Skeletal muscle satellite cell (primary cell): ENCODE data around the gene ARHGEF26. TPM values are rescaled to one million over a fixed set of nuclear protein-coding genes. Genes with fewer than 3 reads are reported as not detected.
"Not testable (repeated sequence)": the region's sequence is repeated elsewhere in the genome, so short reads cannot be mapped to it uniquely, and the experiment has no call there.

ENCODE experiments used
- H3K27me3 ChIP-seq: 2 replicates; pipeline ENCODE4 v1.7.0; 2013; ENCODE audit warnings: low read length; ENCODE audit not compliant: control insufficient read depth, insufficient read depth
- H3K36me3 ChIP-seq: 2 replicates; pipeline ENCODE4 v1.7.0; 2013; ENCODE audit warnings: mild to moderate bottlenecking, control low read depth, low read length; ENCODE audit not compliant: insufficient read depth
- H3K4me1 ChIP-seq: 2 replicates; pipeline ENCODE4 v1.7.0; 2013; ENCODE audit warnings: low read length; ENCODE audit not compliant: control insufficient read depth, insufficient read depth
- H3K4me2 ChIP-seq: 2 replicates; pipeline ENCODE4 v1.7.0; 2013; ENCODE audit warnings: mild to moderate bottlenecking, low read length
- H3K4me3 ChIP-seq: 2 replicates; pipeline ENCODE4 v1.7.0; 2013; ENCODE audit warnings: low read length
- H3K9ac ChIP-seq: 2 replicates; pipeline ENCODE4 v1.7.0; 2013; ENCODE audit warnings: mild to moderate bottlenecking, low read depth, low read length, moderate library complexity
- H3K9me3 ChIP-seq: replicated peaks from 2 replicates; pipeline ENCODE4 v1.7.0; 2013; ENCODE audit warnings: mild to moderate bottlenecking, control low read depth, low read length
- total RNA-seq: library from RNA; depleted of rRNA; stranded (reverse); fragments of >200 nt; gene quantifications from 2 replicates; pipeline ENCODE4 v1.2.3, GENCODE V29; 2012; rRNA removed

ARHGEF26 gene, protein sequence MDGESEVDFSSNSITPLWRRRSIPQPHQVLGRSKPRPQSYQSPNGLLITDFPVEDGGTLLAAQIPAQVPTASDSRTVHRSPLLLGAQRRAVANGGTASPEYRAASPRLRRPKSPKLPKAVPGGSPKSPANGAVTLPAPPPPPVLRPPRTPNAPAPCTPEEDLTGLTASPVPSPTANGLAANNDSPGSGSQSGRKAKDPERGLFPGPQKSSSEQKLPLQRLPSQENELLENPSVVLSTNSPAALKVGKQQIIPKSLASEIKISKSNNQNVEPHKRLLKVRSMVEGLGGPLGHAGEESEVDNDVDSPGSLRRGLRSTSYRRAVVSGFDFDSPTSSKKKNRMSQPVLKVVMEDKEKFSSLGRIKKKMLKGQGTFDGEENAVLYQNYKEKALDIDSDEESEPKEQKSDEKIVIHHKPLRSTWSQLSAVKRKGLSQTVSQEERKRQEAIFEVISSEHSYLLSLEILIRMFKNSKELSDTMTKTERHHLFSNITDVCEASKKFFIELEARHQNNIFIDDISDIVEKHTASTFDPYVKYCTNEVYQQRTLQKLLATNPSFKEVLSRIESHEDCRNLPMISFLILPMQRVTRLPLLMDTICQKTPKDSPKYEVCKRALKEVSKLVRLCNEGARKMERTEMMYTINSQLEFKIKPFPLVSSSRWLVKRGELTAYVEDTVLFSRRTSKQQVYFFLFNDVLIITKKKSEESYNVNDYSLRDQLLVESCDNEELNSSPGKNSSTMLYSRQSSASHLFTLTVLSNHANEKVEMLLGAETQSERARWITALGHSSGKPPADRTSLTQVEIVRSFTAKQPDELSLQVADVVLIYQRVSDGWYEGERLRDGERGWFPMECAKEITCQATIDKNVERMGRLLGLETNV
- total RNA-seq = 3.1 and 3.3 TPM in 2 replicates

DNA sequence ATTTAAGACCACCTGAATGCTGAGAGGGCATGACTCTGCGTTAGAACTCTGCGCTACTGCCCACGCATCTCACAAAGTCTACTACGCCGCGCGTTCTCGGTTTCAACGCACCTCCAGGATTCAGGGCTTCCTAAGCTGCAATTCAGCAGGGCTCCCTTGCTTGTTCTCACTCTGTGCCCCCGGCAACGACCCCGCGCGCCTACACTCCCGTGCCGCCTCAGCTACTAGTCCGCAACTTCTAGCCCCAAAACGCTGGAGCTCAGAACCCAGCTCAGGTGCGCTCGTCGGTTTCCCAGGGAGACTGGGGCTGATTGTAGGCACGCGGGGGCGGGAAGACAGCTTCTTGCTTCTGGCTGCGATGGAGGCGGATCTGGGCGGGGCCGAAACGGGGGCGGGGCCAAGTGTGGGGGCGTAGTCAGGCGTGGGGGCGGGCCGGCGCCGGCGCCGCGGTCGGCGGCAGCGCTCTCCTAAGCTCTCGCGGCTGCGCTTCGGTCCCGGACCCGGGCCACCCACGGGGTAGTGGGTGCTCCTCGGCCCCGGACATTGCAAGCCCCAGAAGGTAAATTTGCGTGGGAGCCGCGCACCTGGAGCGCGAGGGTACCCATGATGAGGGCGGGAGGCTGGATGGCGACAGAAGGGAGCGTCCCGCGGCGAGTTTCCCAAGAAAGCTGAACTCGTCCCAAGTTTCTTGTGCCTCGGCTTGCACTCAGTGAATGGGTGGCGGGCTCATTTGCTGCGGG is at the start of gene ARHGEF26:
Gene ARHGEF26 (plus strand): TSS at position 430 of the 740 bp plus-strand sequence. CDS start 603 bp downstream, outside the sequence.
- Histone ChIP-seq H3K4me3 (peak within 1 kb of the TSS; percentile 94), H3K4me1 (peaks cover 25% of the 10 kb centered on the region), H3K27me3 (no peaks in the 10 kb centered on the region)

DNA sequence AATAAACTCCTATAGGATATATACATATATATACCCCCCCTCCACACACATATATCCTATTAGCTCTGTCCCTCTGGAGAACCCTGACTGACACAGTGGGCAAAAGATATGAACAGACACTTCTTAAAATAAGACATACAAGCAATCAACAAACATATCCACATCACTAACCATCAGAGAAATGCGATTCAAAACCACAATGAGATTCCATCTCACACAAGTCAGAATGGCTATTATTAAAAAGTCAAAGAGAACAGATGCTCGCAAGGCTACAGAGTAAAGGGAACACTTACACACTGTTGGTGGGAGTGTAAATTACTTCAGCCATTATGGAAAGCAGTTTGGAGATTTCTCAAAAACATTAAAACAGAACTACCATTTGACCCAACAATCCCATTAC is 46.2 kb upstream of the ARHGEF26 start:
- no peak overlapping the region for H3K4me3 ChIP-seq
- H3K4me1 ChIP-seq = no peaks in the 10 kb centered on the region
- no peak overlapping the region for H3K9ac ChIP-seq
- H3K27me3 ChIP-seq = no peaks in the 10 kb centered on the region
- no peak overlapping the region for H3K4me2 ChIP-seq
- H3K9me3 ChIP-seq = no peaks in the 10 kb centered on the region
- H3K36me3 ChIP-seq = no peaks in the 10 kb centered on the region

More for the DNA sequence above, at the start of gene ARHGEF26:
- no peaks in the 10 kb centered on the region for H3K9me3 ChIP-seq
- H3K36me3 ChIP-seq = no peaks in the 10 kb centered on the region
- peak within 1 kb of the TSS; percentile 89 for H3K4me2 ChIP-seq
- H3K9ac ChIP-seq = peak within 1 kb of the TSS; percentile 83

DNA sequence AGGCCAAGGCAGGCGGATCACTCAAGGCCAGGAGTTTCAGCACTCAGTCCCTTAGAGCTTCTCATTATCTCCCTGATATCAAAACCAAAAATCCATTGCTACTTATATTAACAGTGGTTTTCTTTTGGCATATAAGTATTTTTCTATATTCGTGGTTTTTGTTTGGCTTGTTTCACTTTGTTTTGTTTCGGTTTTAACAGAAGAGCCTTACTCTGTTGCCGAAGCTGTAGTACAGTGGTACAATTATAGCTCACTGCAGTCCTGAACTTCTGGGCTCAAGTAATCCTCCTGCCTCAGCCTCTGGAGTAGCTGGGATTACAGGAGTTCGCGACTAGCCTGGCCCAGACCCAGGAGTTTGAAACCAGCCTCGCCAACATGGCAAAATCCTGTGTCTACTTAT is 42.5 kb upstream of the ARHGEF26 start:
- Histone ChIP-seq H3K4me3 (no peak overlapping the region), H3K9ac (no peak overlapping the region), H3K9me3 (no peaks in the 10 kb centered on the region), H3K4me2 (no peak overlapping the region), H3K4me1 (no peaks in the 10 kb centered on the region), H3K36me3 (no peaks in the 10 kb centered on the region), H3K27me3 (no peaks in the 10 kb centered on the region)

DNA sequence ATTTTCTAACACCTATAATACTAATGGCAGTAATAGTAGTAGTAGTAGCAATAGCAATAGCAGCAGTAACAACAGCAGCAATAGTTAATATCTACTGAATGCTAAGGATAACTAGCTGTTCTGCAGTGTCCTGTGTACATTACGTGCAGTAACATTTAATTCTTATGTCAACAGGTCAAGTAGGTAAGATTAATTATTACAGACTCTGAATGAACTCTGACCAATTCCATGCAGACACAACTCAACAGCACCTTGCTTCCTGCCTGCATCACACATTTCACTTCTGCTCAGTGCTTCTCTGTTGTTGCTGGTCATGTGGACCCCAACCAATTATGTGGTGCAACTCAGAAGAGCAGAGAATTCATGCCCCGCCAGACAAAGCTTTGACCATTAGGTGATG is 39.9 kb upstream of the ARHGEF26 start:
- H3K9me3 ChIP-seq = no peaks in the 10 kb centered on the region
- no peak overlapping the region for H3K4me3 ChIP-seq
- no peaks in the 10 kb centered on the region for H3K36me3 ChIP-seq
- H3K9ac ChIP-seq = no peak overlapping the region
- no peaks in the 10 kb centered on the region for H3K4me1 ChIP-seq
- H3K4me2 ChIP-seq = no peak overlapping the region
- no peaks in the 10 kb centered on the region for H3K27me3 ChIP-seq

DNA sequence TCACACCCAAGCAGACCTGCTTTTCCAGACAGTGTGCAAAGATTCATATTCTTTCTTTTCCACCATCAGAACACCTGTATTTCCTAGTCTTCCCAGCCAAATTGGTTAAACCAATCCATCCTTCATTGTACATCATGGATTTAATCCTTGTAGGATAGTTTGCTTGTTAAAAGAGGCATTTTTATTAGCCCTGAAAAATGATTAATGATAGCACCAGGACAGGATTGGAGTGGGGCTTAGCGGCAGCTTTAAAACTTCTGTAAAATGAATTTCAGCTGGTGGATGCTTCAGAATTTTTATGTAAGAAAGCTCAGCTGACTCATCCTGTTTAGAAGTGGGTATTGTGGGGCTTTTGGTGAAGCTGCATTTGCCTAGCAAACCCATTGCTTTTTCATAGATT is 36.1 kb upstream of the ARHGEF26 start:
- Histone ChIP-seq H3K4me1 (no peaks in the 10 kb centered on the region), H3K9ac (no peak overlapping the region), H3K4me2 (no peak overlapping the region), H3K4me3 (no peak overlapping the region), H3K27me3 (no peaks in the 10 kb centered on the region), H3K9me3 (no peaks in the 10 kb centered on the region), H3K36me3 (no peaks in the 10 kb centered on the region)

DNA sequence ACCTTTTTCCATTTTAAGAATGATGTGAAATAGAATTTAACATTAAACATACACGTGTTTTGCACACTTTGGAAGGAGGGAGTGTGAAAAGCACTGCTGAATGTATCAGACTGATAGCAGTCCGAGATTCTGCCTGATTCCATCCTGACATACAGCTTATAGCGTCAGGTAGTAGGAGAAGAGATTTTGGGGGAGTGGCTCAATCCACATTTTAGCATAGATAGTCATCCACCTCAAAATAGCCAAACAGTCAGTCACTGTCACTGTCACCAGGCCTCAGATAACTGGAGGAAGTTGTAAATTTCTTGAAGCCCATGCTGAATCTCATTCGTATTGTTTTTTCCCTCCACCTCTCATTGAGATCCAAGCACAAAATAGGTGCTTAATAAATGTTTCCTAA is 35.4 kb upstream of the ARHGEF26 start:
- Histone ChIP-seq H3K36me3 (no peaks in the 10 kb centered on the region), H3K9me3 (no peaks in the 10 kb centered on the region), H3K9ac (no peak overlapping the region), H3K4me1 (no peaks in the 10 kb centered on the region), H3K4me3 (no peak overlapping the region), H3K27me3 (no peaks in the 10 kb centered on the region), H3K4me2 (no peak overlapping the region)

DNA sequence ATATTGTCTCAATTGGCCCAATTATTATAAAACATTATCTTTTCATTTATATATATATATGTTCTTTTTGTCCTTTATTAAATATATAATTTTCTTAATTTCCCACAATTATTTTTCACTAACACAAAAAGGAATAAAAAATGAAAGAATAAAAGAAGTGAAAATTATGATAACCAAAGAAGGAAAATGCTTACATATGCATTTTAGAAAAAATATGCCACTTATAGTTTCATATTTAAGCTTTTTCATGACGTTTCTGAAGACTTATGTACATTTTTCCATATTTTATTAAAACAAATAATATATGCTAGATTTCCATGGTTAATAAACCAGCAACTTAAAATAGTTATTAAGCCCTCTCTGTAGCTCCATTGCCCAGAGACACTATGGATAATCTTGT is 34.9 kb upstream of the ARHGEF26 start:
- H3K9ac ChIP-seq = no peak overlapping the region
- H3K4me1 ChIP-seq = no peaks in the 10 kb centered on the region
- H3K27me3 ChIP-seq = no peaks in the 10 kb centered on the region
- H3K36me3 ChIP-seq = no peaks in the 10 kb centered on the region
- no peak overlapping the region for H3K4me3 ChIP-seq
- no peaks in the 10 kb centered on the region for H3K9me3 ChIP-seq
- no peak overlapping the region for H3K4me2 ChIP-seq

DNA sequence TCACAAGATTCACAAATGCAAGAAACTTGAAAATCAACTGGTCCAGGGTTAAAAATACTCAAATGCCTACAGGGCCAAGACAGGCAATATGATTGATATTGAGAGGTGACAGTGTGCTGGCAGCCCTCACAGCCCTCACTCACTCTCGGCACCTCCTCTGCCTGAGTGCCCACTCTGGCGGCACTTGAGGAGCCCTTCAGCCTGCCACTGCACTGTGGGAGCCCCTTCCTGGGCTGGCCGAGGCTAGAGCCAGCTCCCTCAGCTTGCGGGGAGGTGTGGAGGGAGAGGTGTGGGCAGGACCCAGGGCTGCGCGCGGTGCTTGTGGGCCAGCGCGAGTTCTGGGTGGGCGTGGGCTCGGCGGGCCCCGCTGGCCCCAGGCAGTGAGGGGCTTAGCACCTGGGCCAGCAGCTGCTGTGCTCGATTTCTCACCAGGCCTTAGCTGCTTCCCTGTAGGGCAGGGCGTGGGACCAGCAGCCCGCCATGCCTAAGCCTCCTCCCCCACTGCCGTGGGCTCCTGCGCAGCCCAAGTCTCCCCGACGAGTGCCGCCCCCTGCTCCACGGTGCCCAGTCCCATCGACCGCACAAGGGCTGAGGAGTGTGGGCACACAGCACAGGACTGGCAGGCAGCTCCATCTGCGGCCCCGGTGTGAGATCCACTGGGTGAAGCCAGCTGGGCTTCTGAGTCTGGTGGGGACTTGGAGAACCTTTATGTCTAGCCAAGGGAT is 33.3 kb upstream of the ARHGEF26 start:
- not testable (repeated sequence) for H3K4me2 ChIP-seq, H3K4me1 ChIP-seq, H3K4me3 ChIP-seq, H3K9ac ChIP-seq, H3K27me3 ChIP-seq, H3K36me3 ChIP-seq, H3K9me3 ChIP-seq

DNA sequence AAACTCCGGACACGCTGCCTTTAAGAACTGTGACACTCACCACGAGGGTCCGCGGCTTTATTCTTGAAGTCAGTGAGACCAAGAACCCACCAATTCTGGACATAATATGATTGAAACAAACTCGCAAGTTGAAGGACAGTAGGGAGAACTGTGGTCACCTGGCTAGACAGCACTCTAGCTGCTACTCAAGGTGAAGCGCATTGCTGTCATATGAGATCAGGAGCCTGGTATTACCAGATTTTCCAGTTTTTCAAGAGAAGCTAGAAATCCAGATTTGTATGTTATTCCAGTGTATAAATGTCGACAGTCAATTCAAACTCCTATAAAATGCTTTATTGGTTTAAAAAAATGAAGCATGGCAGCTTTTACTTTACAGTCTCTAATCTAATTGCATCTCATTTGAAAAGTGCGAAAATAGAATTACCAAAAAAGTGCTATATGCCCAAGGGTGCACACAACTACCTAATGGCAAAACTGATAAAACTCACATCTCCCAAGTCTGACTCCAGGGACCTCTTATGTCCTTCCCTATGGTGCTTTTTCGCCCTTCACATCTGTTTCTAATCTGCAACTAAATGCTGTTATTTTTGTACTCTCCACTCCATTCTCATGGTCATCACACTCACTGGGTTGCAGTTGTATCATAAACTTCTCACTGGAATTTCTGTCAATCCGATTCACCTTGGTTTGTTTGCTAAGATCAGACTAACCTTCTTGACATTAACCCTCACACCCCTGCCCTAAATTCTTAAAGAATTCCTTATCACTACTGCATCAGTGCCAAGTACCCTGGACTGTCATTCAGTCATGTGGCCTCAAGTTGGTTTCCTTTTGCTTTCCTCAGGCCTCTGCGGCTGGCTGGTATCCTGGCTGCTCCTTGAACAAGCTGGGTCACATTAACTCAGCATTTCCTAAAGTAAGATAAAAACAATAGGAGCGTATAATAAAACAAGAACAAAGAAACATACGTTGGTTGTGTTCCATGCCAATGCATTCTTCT is 31.5 kb upstream of the ARHGEF26 start:
- Histone ChIP-seq H3K27me3 (no peaks in the 10 kb centered on the region), H3K36me3 (no peaks in the 10 kb centered on the region), H3K4me2 (no peak overlapping the region), H3K4me1 (no peaks in the 10 kb centered on the region), H3K9ac (no peak overlapping the region), H3K9me3 (no peaks in the 10 kb centered on the region), H3K4me3 (no peak overlapping the region)

DNA sequence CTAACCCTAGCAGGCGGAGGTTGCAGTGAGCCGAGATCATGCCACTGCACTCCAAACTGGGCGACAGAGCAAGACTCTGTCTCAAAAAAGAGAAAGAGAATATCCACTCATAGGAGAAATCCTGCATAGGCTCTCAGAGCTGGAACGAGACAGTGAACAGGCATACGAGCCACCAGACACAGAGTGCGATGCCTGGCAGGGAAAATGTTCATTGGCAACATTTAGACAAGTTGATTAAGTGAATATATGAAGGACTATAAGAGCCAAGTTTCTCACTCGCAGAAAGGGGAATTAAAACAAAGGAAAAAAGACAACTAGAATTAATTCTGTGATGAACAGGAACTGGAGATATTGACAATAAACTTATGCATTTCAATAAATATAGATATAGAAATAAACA is 27.1 kb upstream of the ARHGEF26 start:
- Histone ChIP-seq H3K4me3 (no peak overlapping the region), H3K9me3 (no peaks in the 10 kb centered on the region), H3K9ac (no peak overlapping the region)

More for the DNA sequence above, 27.1 kb upstream of the ARHGEF26 start:
- H3K36me3 ChIP-seq = no peaks in the 10 kb centered on the region
- H3K4me2 ChIP-seq = no peak overlapping the region
- H3K4me1 ChIP-seq = no peaks in the 10 kb centered on the region
- H3K27me3 ChIP-seq = no peaks in the 10 kb centered on the region
